CD8-positive, alpha-beta memory T cell (primary cell): Measurements from ENCODE around the gene SCGB2A2. TPM values are rescaled to one million over a fixed set of nuclear protein-coding genes. Genes with fewer than 3 reads are reported as not detected.

Source experiments
- CTCF ChIA-PET: fragments of 350-600 bp; sonication (Branson Sonifier 250); formaldehyde crosslinking; loops from one replicate; lab custom pipeline; 2021; ENCODE audit warnings: antibody characterized with exemption; lab: Charles Lee
- POLR2A ChIA-PET: fragments of 350-600 bp; sonication (Branson Sonifier 250); formaldehyde crosslinking; loops from one replicate; lab custom pipeline; 2021; ENCODE audit warnings: antibody characterized with exemption; lab: Charles Lee
- DNase-seq, 5 donors: peaks; one replicate each; pipeline versions ENCODE4 v3.0.0 to v3.0.0-alpha.2; 2020 to 2022; ENCODE audit warnings: mixed read lengths in 1 of 5
- H3K27ac ChIP-seq: one replicate; pipeline ENCODE4 v1.7.0; 2013; ENCODE audit warnings: low read depth, mild to moderate bottlenecking, low read length, moderate library complexity
- H3K27me3 ChIP-seq: 2 replicates; pipeline ENCODE4 v1.7.0; 2013; ENCODE audit warnings: low read length, mild to moderate bottlenecking; ENCODE audit not compliant: insufficient read depth, poor library complexity, severe bottlenecking
- H3K36me3 ChIP-seq: 2 replicates; pipeline ENCODE4 v1.7.0; 2013; ENCODE audit warnings: mild to moderate bottlenecking, low read length, moderate library complexity; ENCODE audit not compliant: insufficient read depth
- H3K4me1 ChIP-seq: 2 replicates; pipeline ENCODE4 v1.7.0; 2013; ENCODE audit warnings: mild to moderate bottlenecking, low read length, moderate library complexity; ENCODE audit not compliant: insufficient read depth
- H3K4me3 ChIP-seq: 2 replicates; pipeline ENCODE4 v1.7.0; 2013; ENCODE audit warnings: mild to moderate bottlenecking, low read length
- H3K9me3 ChIP-seq: 2 replicates; pipeline ENCODE4 v1.7.0; 2013; ENCODE audit warnings: mild to moderate bottlenecking, low read length
- H3K27ac Mint-ChIP-seq, 8 donors: one replicate each; pipeline ENCODE4 v1.8.0; 2020 to 2021; ENCODE audit warnings: mixed read lengths in 8 of 8, mild to moderate bottlenecking in 6 of 8, inconsistent platforms in 3 of 8, moderate library complexity in 3 of 8
- H3K27me3 Mint-ChIP-seq, 2 donors: one replicate each; pipeline ENCODE4 v1.8.0; 2020 to 2021; ENCODE audit warnings: mixed read lengths in 2 of 2, mild to moderate bottlenecking in 1 of 2, moderate library complexity in 1 of 2
- H3K36me3 Mint-ChIP-seq, 3 donors: one replicate each; pipeline ENCODE4 v1.8.0; 2020 to 2021; ENCODE audit warnings: mixed read lengths in 3 of 3, inconsistent platforms in 1 of 3, mild to moderate bottlenecking in 1 of 3
- H3K4me1 Mint-ChIP-seq, 3 donors: one replicate each; pipeline ENCODE4 v1.8.0; 2020 to 2021; ENCODE audit warnings: mixed read lengths in 3 of 3, inconsistent platforms in 1 of 3, mild to moderate bottlenecking in 1 of 3
- H3K4me3 Mint-ChIP-seq, 7 donors: one replicate each; pipeline ENCODE4 v1.8.0; 2020 to 2021; ENCODE audit warnings: mixed read lengths in 7 of 7, mild to moderate bottlenecking in 6 of 7, moderate library complexity in 4 of 7, inconsistent platforms in 2 of 7
- H3K9me3 Mint-ChIP-seq, 5 donors: one replicate each; pipeline ENCODE4 v1.8.0; 2020 to 2022; ENCODE audit warnings: mixed read lengths in 5 of 5, mild to moderate bottlenecking in 3 of 5, moderate library complexity in 2 of 5, inconsistent platforms in 1 of 5
- polyA plus RNA-seq: library from polyadenylated mRNA; unstranded; fragments of 300-500 nt; fragmentation: Illumina TruSeq; gene quantifications from one replicate; pipeline ENCODE4 v1.2.3, GENCODE V29; 2021
- total RNA-seq, 2 experiments: library from RNA; stranded (reverse); gene quantifications; one replicate each; pipeline ENCODE4 v1.2.3, GENCODE V29; 2021

Gene SCGB2A2
- total and polyA plus RNA-seq, 3 experiments from 2014 or later, result not detected

DNA sequence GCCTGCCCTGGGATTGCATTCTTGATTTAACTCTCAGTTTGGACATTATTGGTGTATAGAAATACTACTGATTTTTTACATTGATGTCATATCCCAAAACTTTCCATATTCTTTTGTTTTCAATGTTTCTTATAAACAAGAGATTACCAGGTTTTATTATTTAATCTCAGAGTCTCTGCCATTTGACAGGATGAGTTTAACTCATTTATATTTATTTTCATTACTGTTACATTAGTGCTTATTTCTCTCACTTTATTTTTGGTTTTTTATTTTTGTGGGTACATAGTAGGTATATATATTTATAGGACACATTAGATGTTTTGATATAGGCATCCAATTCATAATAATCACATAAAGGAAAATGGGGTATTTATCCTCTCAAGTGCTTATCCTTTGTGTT lies 38.0 kb downstream of the SCGB2A2 start:
- ChIA-PET POLR2A (no interaction called here), CTCF (no interaction called here)
- peaks cover 13 to 20% (median 15%) of the 10 kb centered on the region in 3 donors for H3K4me1 Mint-ChIP-seq
- DNase-seq, result no peak
- no peak overlapping the region for H3K27ac ChIP-seq
- no peaks in the 10 kb centered on the region for H3K27me3 ChIP-seq
- H3K36me3 ChIP-seq, result no peaks in the 10 kb centered on the region
- no peak overlapping the region for H3K27ac Mint-ChIP-seq
- peaks cover 7 to 12% (median 10%) of the 10 kb centered on the region in 5 donors for H3K9me3 Mint-ChIP-seq
- no peak overlapping the region for H3K4me3 Mint-ChIP-seq
- no peaks in the 10 kb centered on the region for H3K36me3 Mint-ChIP-seq
- no peak overlapping the region for H3K4me3 ChIP-seq
- H3K4me1 ChIP-seq, result peaks cover 12% of the 10 kb centered on the region
- no peaks in the 10 kb centered on the region for H3K9me3 ChIP-seq
- peaks cover 1 to 32% of the 10 kb centered on the region in 2 donors for H3K27me3 Mint-ChIP-seq

DNA sequence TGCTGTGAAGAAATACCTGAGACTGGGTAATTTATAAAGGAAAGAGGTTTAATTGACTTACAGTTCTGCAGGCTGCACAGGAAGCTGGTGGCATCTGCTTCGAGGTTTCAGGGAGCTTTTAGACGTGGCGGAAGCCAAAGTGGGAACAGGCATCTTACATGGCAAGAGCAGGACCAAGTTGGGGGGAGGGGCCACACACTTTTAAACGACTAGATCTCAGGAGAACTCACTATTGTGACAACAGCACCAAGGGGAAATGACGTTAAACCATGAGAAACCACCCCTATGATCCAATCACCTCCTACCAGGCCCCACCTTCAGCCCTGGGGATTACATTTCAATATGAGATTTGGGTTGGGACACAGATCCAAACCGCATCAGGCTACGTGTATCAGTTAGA lies 40.0 kb downstream of the SCGB2A2 start:
- peaks cover 12% of the 10 kb centered on the region for H3K4me1 ChIP-seq
- H3K27ac Mint-ChIP-seq, result no peak overlapping the region
- CTCF ChIA-PET, result interaction anchor here (1.8 to 2.1 kb wide), 2 partner anchors 11 to 25 kb away, joined by 6 to 15 read pairs; partner anchors contain the start of gene SCGB1D4
- peaks cover 3% of the 10 kb centered on the region for H3K27me3 ChIP-seq
- peak overlapping the region in 1 of 7 donors; percentile 2 for H3K4me3 Mint-ChIP-seq
- no peak overlapping the region for H3K4me3 ChIP-seq
- H3K9me3 Mint-ChIP-seq, result peaks cover 7 to 12% (median 10%) of the 10 kb centered on the region in 5 donors
- H3K27me3 Mint-ChIP-seq, result peaks cover 9 to 43% of the 10 kb centered on the region in 2 donors
- POLR2A ChIA-PET, result no interaction called here
- H3K36me3 ChIP-seq, result no peaks in the 10 kb centered on the region
- no peak for DNase-seq
- peaks cover 13 to 20% (median 15%) of the 10 kb centered on the region in 3 donors for H3K4me1 Mint-ChIP-seq
- no peaks in the 10 kb centered on the region for H3K9me3 ChIP-seq
- H3K27ac ChIP-seq, result no peak overlapping the region
- H3K36me3 Mint-ChIP-seq, result no peaks in the 10 kb centered on the region

GRCh38 chr11:62315431-62315830 lies 45.5 kb downstream of the SCGB2A2 start:
- H3K27me3 Mint-ChIP-seq, result peaks cover 25 to 46% of the 10 kb centered on the region in 2 donors
- CTCF ChIA-PET, result no interaction called here

GRCh38 chr11:62322524-62322923 lies 52.6 kb downstream of the SCGB2A2 start:
- Histone ChIP-seq H3K4me1 (no peaks in the 10 kb centered on the region), H3K4me3 (no peak overlapping the region), H3K36me3 (no peaks in the 10 kb centered on the region), H3K27ac (no peak overlapping the region), H3K9me3 (no peaks in the 10 kb centered on the region), H3K27me3 (no peaks in the 10 kb centered on the region)
- no peak for DNase-seq
- POLR2A ChIA-PET, result no interaction called here
- Mint-ChIP-seq H3K36me3 (no peaks in the 10 kb centered on the region), H3K4me3 (no peak overlapping the region), H3K27ac (no peak overlapping the region), H3K4me1 (peaks cover 0 to 4% (median 0%) of the 10 kb centered on the region in 3 donors), H3K27me3 (peaks cover 11 to 35% of the 10 kb centered on the region in 2 donors), H3K9me3 (no peaks in the 10 kb centered on the region)
- CTCF ChIA-PET, result interaction anchor here (0.8 to 2.6 kb wide), 2 partner anchors 11 to 18 kb away, joined by 3 to 11 read pairs; no protein-coding TSS in a partner anchor

More at GRCh38 chr11:62315431-62315830, 45.5 kb downstream of the SCGB2A2 start:
- H3K4me3 ChIP-seq, result no peak overlapping the region
- H3K4me1 Mint-ChIP-seq, result peaks cover 12 to 17% (median 15%) of the 10 kb centered on the region in 3 donors
- H3K4me3 Mint-ChIP-seq, result no peak overlapping the region
- H3K27me3 ChIP-seq, result peaks cover 6% of the 10 kb centered on the region
- no peaks in the 10 kb centered on the region for H3K9me3 Mint-ChIP-seq
- H3K36me3 Mint-ChIP-seq, result no peaks in the 10 kb centered on the region
- H3K9me3 ChIP-seq, result no peaks in the 10 kb centered on the region
- no peak overlapping the region for H3K27ac ChIP-seq
- no peak for DNase-seq
- H3K4me1 ChIP-seq, result peaks cover 12% of the 10 kb centered on the region
- H3K36me3 ChIP-seq, result no peaks in the 10 kb centered on the region
- H3K27ac Mint-ChIP-seq, result no peak overlapping the region
- POLR2A ChIA-PET, result no interaction called here

Other genes starting within 250 kb of the SCGB2A2 start
- 10 to 100 TPM; 65.5 to 69.5 TPM for gene INCENP, start 146.1 kb upstream of the SCGB2A2 start, total RNA-seq
- gene INCENP, start 146.1 kb upstream of the SCGB2A2 start, polyA plus RNA-seq, result 3.1 TPM
- not detected for gene SCGB1D1, start 79.9 kb upstream of the SCGB2A2 start, total RNA-seq
- gene SCGB1D1, start 79.9 kb upstream of the SCGB2A2 start, polyA plus RNA-seq, result not detected
- not detected for gene SCGB2A1, start 61.5 kb upstream of the SCGB2A2 start, total RNA-seq
- not detected for gene SCGB2A1, start 61.5 kb upstream of the SCGB2A2 start, polyA plus RNA-seq
- not detected for gene SCGB1D2, start 27.9 kb upstream of the SCGB2A2 start, total RNA-seq
- not detected for gene SCGB1D2, start 27.9 kb upstream of the SCGB2A2 start, polyA plus RNA-seq
- gene SCGB1D4, start 28.9 kb downstream of the SCGB2A2 start, total RNA-seq, result not detected
- gene SCGB1D4, start 28.9 kb downstream of the SCGB2A2 start, polyA plus RNA-seq, result not detected
- gene ASRGL1, start 67.3 kb downstream of the SCGB2A2 start, total RNA-seq, result 1 to 10 TPM; 6.1 to 6.5 TPM
- 2.7 TPM for gene ASRGL1, start 67.3 kb downstream of the SCGB2A2 start, polyA plus RNA-seq
- gene SCGB1A1, start 148.9 kb downstream of the SCGB2A2 start, total RNA-seq, result not detected
- gene SCGB1A1, start 148.9 kb downstream of the SCGB2A2 start, polyA plus RNA-seq, result not detected